ENCODE measurements around the gene KIF1B. TPM values are rescaled to one million over a fixed set of nuclear protein-coding genes. Genes with fewer than 3 reads are reported as not detected.
A peak's percentile ranks its signal among the peaks of the same experiment; 100 is the strongest.

Gene KIF1B
- total and polyA plus RNA-seq, 9 of the 15 experiments (the other 6 are each of a cell fraction or from before 2014, with no cell fraction given): 2.8 to 19.8 (median 11.9) TPM

GRCh38 chr1:10209905-10210810 lies at the start of gene KIF1B (continued):
- TF ChIP-seq ZNF408 (CRISPR knock-in tag; IDR thresholded peaks at IDR 0.05; ENCODE audit: low read depth): no peak
- no peak for TF ChIP-seq CCAR2 (IDR thresholded peaks at IDR 0.05; ENCODE audit: low read depth, low read length)
- TF ChIP-seq ARID3B (CRISPR knock-in tag; IDR thresholded peaks at IDR 0.05; ENCODE audit: borderline replicate concordance): no peak
- no peak for TF ChIP-seq FOXJ3 (CRISPR knock-in tag; IDR thresholded peaks at IDR 0.05)
- no peak for TF ChIP-seq ZNF785 (CRISPR knock-in tag; IDR thresholded peaks at IDR 0.05)
- TF ChIP-seq ZNF384 (IDR thresholded peaks at IDR 0.05; ENCODE audit: low read depth, low read length): peak; percentile 34; the same call in 1 of the 2 replicates
- no peak for TF ChIP-seq ZNF24 (IDR thresholded peaks at IDR 0.05)
- 0 out of 2 replicates have a peak, but pooled peaks have one; percentile 68 for TF ChIP-seq ZBTB9 (CRISPR knock-in tag; IDR thresholded peaks at IDR 0.05)
- no peak for TF ChIP-seq NELFE (IDR thresholded peaks at IDR 0.05; ENCODE audit: insufficient read depth, insufficient read length)
- no peak for TF ChIP-seq GABPB2 (CRISPR knock-in tag; conservative IDR thresholded peaks at IDR 0.05)
- TF ChIP-seq ZNF311 (CRISPR knock-in tag; IDR thresholded peaks at IDR 0.05): no peak
- TF ChIP-seq CUX1 (CRISPR knock-in tag; IDR thresholded peaks at IDR 0.05): no peak
- TF ChIP-seq ZNF146 (CRISPR knock-in tag; IDR thresholded peaks at IDR 0.05; ENCODE audit: unreplicated experiment): no peak
- TF ChIP-seq ZNF239 (CRISPR knock-in tag; IDR thresholded peaks at IDR 0.05): peak; percentile 14; the same call in 1 of the 2 replicates
- no peak for TF ChIP-seq ZNF354B (CRISPR knock-in tag; IDR thresholded peaks at IDR 0.05)
- TF ChIP-seq ZNF436 (CRISPR knock-in tag; IDR thresholded peaks at IDR 0.05): no peak
- no peak for TF ChIP-seq TAF15 (IDR thresholded peaks at IDR 0.05; ENCODE audit: low read depth, low read length)
- no peak for TF ChIP-seq CHAMP1 (IDR thresholded peaks at IDR 0.05)
